BLaER1 (cell line): ENCODE results near the gene SMAP2.

ENCODE experiments used
- H3K27ac ChIP-seq: shearing (Covaris generic); formaldehyde crosslinking; 2 replicates; pipeline ENCODE4 v1.8.1; 2022
- H3K27me3 ChIP-seq: shearing (Covaris generic); formaldehyde crosslinking; 2 replicates; pipeline ENCODE4 v1.8.1; 2022
- H3K36me3 ChIP-seq: shearing (Covaris generic); formaldehyde crosslinking; 2 replicates; pipeline ENCODE4 v1.8.1; 2022
- H3K4me1 ChIP-seq: shearing (Covaris generic); formaldehyde crosslinking; 2 replicates; pipeline ENCODE4 v1.8.1; 2022
- H3K4me2 ChIP-seq: shearing (Covaris generic); formaldehyde crosslinking; 2 replicates; pipeline ENCODE4 v1.8.1; 2022
- H3K4me3 ChIP-seq: shearing (Covaris generic); formaldehyde crosslinking; 2 replicates; pipeline ENCODE4 v1.8.1; 2022
- H3K9ac ChIP-seq: shearing (Covaris generic); formaldehyde crosslinking; 2 replicates; pipeline ENCODE4 v1.8.1; 2022
- H3K9me3 ChIP-seq: shearing (Covaris generic); formaldehyde crosslinking; 2 replicates; pipeline ENCODE4 v1.8.1; 2022
- H4K20me1 ChIP-seq: shearing (Covaris generic); formaldehyde crosslinking; 2 replicates; pipeline ENCODE4 v1.8.1; 2022
- Cebpa-rat ChIP-seq: shearing (Covaris generic); IDR thresholded peaks from 2 replicates; pipeline ENCODE4 v1.8.1; 2022

The SMAP2 gene

DNA sequence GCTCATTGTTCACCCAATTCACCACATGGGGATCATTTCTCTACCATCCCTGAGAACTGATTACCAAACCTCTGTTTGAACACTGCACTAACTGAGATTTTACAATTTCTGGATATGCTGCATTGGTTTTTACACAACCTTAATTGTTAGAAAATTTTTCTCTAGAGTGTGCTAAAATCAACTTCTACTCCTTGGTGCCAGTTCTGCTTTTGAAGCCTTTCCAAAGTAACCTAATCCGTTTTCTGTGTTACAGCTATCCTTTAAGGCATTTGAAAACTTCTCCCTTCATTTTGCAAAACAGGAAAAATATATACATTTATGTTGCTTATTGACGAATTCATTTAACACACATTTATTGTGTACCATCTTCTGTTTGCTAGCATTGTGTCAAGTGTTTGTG is 23.7 kb downstream of the SMAP2 start:
- no peak for TF ChIP-seq Cebpa-rat
- peaks cover 5% of the 10 kb centered on the region for H3K36me3 ChIP-seq
- no peak overlapping the region for H3K4me3 ChIP-seq
- H3K4me1 ChIP-seq: peaks cover 39% of the 10 kb centered on the region
- H3K4me2 ChIP-seq: no peak overlapping the region
- H3K9ac ChIP-seq: no peak overlapping the region
- no peaks in the 10 kb centered on the region for H3K9me3 ChIP-seq
- no peak overlapping the region for H3K27ac ChIP-seq
- no peaks in the 10 kb centered on the region for H3K27me3 ChIP-seq
- H4K20me1 ChIP-seq: peaks cover 22% of the 10 kb centered on the region; the same call in 1 of the 2 replicates

DNA sequence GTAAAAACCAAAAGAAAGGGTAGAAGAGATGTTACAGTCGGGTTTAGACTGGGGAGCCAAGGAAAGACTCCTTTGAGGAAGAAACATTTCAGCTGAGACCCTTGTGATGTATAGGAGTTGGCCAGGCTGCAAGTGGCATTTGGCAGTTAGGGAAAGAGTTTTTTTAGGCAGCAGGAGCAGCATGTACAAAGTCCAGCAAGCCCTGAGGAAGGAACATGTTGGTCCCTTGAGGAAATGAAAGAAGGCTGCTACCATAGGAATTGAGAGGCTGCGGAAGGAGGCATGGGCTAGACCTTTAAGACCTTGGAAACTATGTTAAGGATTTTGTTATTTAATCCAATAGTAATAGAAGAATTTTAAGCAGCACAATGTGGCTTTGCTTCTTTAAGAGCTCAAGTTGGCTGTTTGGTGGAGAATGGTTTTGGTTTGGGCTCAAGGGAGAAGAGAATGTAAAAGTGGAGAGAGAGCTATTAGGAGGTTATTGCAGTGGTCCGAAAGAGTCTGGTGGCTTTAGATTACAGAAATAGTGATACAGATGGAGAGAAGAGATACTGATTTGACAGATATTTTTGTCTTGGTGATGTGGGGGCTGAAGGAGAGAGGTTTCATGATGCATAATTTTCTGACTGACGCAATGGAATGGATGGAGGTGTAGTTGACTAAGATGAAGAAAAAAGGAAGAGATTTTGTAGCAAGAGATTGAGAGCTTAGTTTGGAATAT is 26.6 kb downstream of the SMAP2 start:
- H3K4me3 ChIP-seq: no peak overlapping the region
- H3K27me3 ChIP-seq: no peaks in the 10 kb centered on the region
- H3K36me3 ChIP-seq: peaks cover 5% of the 10 kb centered on the region; the same call in 1 of the 2 replicates
- no peaks in the 10 kb centered on the region for H3K9me3 ChIP-seq
- no peak for TF ChIP-seq Cebpa-rat
- H3K9ac ChIP-seq: no peak overlapping the region
- H3K4me2 ChIP-seq: peak overlapping the region; percentile 50
- 0 out of 2 replicates have a peak overlapping the region, but pooled peaks have one; percentile 5 for H3K27ac ChIP-seq
- peaks cover 49% of the 10 kb centered on the region for H4K20me1 ChIP-seq
- peaks cover 15% of the 10 kb centered on the region for H3K4me1 ChIP-seq

DNA sequence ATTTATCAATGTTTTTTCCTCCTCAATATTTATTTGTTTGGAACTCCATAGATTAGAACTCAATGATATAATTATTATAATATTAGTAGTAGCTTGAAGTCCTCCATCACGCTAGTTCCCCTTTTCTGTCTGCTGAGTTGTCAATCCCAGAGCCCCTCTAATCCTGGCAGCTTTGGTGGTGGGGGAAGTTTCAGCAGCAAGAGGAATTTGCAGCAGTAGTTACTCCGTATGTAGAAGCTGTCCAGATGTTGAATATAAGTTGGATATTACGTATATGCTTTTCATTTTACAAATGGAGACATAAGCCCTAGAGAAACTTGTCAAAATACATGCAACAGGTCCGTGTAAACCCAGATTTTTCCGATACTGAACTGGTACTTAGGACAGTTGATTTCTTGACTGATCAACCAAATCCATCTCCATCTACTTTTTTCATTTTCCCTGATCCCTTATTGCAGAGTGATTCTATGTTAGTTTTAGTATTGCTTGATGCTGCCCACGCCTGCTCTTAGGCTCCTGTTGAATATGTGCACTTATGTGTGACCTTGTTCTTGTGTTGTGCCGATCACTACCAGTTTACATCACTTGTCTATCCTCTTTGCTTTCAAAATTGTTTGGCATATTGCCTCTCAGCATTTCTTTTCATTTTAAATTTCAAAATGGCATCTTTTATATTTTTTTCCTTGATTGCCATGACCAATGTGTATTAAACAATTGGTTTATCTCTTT is 28.1 kb downstream of the SMAP2 start:
- Histone ChIP-seq H3K36me3 (peaks cover 7% of the 10 kb centered on the region; the same call in 1 of the 2 replicates), H3K27ac (no peak overlapping the region), H3K4me1 (peaks cover 19% of the 10 kb centered on the region), H3K9me3 (no peaks in the 10 kb centered on the region), H3K4me2 (no peak overlapping the region), H3K27me3 (no peaks in the 10 kb centered on the region), H3K4me3 (no peak overlapping the region), H4K20me1 (peaks cover 61% of the 10 kb centered on the region), H3K9ac (no peak overlapping the region)
- TF ChIP-seq Cebpa-rat: no peak

DNA sequence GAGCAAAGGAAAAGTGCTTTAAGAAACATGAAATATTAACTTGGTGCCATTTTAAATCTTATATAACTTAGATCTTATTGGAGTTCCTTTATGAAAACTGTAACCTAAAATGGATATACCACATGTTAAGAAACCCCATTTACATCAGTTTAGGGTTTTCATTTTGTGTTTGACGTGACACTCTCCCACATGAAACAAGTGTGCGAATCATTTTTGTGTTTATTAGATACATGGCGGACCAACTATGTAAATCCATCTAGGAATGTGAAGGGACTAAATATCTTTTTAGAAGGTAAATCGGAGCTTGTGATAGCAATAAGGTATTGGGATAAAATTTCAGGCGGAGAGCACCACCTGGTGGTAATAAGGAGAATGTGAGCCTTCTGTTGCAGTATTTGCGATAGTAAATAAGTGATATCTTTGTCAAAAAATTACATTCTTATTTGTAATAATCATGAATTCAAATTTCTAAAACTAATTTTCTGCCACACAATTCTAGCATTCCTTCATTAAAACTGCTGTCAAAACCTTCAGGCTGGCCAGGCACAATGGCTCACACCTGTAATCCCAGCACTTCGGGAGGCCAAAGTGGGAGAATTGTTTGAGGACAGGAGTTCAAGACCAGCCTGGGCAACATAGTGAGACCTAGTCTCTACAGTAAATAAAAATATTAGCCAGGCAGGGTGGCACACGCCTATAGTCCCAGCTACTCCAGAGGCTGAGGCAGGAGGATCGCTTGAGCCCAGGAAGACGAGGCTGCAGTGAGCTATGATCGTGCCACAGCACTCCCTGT is 31.3 kb downstream of the SMAP2 start:
- H3K9me3 ChIP-seq: no peaks in the 10 kb centered on the region
- no peak overlapping the region for H3K4me2 ChIP-seq
- peaks cover 25% of the 10 kb centered on the region for H3K36me3 ChIP-seq
- H3K27ac ChIP-seq: no peak overlapping the region
- no peaks in the 10 kb centered on the region for H3K27me3 ChIP-seq
- TF ChIP-seq Cebpa-rat: no peak
- no peak overlapping the region for H3K9ac ChIP-seq
- H4K20me1 ChIP-seq: peaks cover 52% of the 10 kb centered on the region
- H3K4me3 ChIP-seq: no peak overlapping the region
- H3K4me1 ChIP-seq: peaks cover 11% of the 10 kb centered on the region

DNA sequence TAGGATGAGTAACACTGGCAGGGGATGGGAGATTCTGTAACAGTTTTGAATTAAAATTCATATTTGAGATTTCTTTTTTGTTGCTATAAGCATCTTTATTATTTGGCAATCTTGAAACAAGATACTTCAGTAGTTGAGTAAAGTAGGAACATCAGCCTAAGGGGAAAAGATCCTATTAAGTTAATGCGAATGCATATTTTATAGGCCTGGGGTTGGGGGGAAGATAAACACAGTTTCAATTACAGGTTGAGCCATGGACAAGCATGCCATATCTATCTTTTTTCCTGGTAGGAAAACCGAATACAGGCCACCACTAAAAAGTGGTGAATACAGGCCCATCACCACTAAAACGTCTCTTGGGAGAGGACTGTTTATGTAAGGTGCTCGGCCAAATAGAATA is 32.3 kb downstream of the SMAP2 start:
- Histone ChIP-seq H3K27ac (no peak overlapping the region), H3K4me1 (peaks cover 4% of the 10 kb centered on the region; the same call in 1 of the 2 replicates), H3K36me3 (peaks cover 34% of the 10 kb centered on the region), H3K4me3 (no peak overlapping the region), H3K4me2 (0 out of 2 replicates have a peak overlapping the region, but pooled peaks have one; percentile 3), H3K27me3 (no peaks in the 10 kb centered on the region), H3K9ac (no peak overlapping the region), H4K20me1 (peaks cover 51% of the 10 kb centered on the region), H3K9me3 (no peaks in the 10 kb centered on the region)
- TF ChIP-seq Cebpa-rat: no peak

DNA sequence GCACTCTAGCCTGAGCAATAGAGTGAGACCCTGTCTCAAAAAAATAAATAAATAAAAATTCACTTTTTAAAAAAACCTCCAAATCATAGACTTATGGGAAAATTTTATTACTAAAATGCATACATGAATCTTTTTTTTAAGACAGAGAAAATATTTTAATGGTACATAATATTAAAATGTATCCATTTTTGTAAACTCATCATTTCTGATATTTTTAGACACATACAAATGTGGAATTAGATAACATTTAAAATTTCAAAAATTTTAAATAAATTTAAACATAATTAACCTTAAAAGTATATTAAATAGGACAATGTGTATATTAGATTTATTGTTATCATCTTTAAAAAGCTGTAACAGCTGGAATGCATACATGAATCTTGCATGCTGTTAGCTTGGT is 33.9 kb downstream of the SMAP2 start:
- H3K27me3 ChIP-seq: no peaks in the 10 kb centered on the region
- no peak overlapping the region for H3K9ac ChIP-seq
- H4K20me1 ChIP-seq: peaks cover 37% of the 10 kb centered on the region
- no peak overlapping the region for H3K4me2 ChIP-seq
- H3K27ac ChIP-seq: no peak overlapping the region
- H3K4me1 ChIP-seq: peaks cover 4% of the 10 kb centered on the region; the same call in 1 of the 2 replicates
- no peak for TF ChIP-seq Cebpa-rat
- H3K36me3 ChIP-seq: peaks cover 41% of the 10 kb centered on the region
- H3K4me3 ChIP-seq: no peak overlapping the region
- H3K9me3 ChIP-seq: no peaks in the 10 kb centered on the region

DNA sequence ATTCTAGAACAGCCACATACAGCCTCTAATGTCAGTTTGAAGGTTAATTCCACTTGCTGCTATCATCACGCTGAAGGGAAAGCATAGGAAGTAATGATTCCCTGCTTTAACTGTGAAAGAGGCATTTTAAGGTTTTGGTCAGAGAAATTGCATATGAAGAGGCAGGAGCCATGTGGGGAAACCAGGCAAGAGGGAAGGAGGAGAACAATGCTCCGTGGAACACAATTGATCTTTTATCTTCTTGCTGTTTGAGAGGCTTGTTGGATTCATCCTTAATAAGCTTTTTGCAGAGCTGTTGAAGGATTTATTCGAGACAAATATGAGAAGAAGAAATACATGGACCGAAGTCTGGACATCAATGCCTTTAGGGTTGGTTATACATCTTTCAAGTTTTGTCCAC is 35.9 kb downstream of the SMAP2 start:
- Histone ChIP-seq H3K4me3 (no peak overlapping the region), H3K27me3 (no peaks in the 10 kb centered on the region), H3K9me3 (no peaks in the 10 kb centered on the region), H3K4me2 (no peak overlapping the region), H3K36me3 (peaks cover 61% of the 10 kb centered on the region), H3K9ac (no peak overlapping the region), H4K20me1 (peaks cover 17% of the 10 kb centered on the region), H3K27ac (no peak overlapping the region), H3K4me1 (peaks cover 4% of the 10 kb centered on the region; the same call in 1 of the 2 replicates)
- TF ChIP-seq Cebpa-rat: no peak

DNA sequence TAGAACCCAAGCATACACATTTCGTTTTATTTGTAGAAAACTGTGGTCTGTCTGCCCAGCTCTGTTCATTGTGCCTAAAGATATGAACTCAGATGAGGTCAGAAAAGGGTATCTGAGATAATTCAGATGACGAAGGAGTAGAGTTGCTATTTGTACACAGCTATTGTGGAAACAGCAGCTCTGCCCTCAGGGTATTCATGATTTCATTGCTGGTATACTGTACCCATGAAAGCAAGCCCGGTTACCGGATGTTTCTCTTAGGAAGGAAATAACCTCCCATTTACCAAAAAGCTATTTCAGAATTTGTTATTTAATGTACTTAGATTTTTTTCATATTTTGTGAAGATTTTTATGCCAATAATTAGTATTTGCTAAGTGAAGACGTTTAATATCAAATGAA is 37.8 kb downstream of the SMAP2 start:
- no peak overlapping the region for H3K4me3 ChIP-seq
- H3K27me3 ChIP-seq: no peaks in the 10 kb centered on the region
- no peak for TF ChIP-seq Cebpa-rat
- no peaks in the 10 kb centered on the region; the same call in 1 of the 2 replicates for H4K20me1 ChIP-seq
- no peaks in the 10 kb centered on the region for H3K4me1 ChIP-seq
- H3K9ac ChIP-seq: no peak overlapping the region
- no peaks in the 10 kb centered on the region for H3K9me3 ChIP-seq
- H3K4me2 ChIP-seq: no peak overlapping the region
- no peak overlapping the region for H3K27ac ChIP-seq
- H3K36me3 ChIP-seq: peaks cover 80% of the 10 kb centered on the region

DNA sequence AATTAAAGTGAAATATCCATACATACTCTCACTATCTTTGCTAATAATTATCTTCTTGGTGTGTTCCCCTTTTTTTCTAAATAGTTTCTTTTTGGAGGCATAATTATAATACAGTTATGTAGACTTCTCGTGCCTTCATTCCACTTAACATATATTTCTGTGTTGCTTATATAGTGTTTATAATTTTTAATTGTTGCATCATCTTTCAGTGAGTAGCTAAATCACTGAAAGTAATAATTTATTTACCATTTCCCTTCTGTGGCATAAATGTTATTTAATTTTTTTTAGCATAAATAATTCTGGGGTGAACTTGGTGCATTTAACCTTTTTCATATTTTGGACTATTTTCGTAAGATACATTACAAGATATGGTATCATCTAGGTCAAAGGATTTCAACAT is 38.3 kb downstream of the SMAP2 start:
- H3K9me3 ChIP-seq: no peaks in the 10 kb centered on the region
- no peaks in the 10 kb centered on the region; the same call in 1 of the 2 replicates for H4K20me1 ChIP-seq
- H3K4me3 ChIP-seq: no peak overlapping the region
- no peaks in the 10 kb centered on the region for H3K4me1 ChIP-seq
- H3K27me3 ChIP-seq: no peaks in the 10 kb centered on the region
- H3K36me3 ChIP-seq: peaks cover 81% of the 10 kb centered on the region
- TF ChIP-seq Cebpa-rat: no peak
- H3K9ac ChIP-seq: no peak overlapping the region
- no peak overlapping the region for H3K27ac ChIP-seq
- H3K4me2 ChIP-seq: no peak overlapping the region
